Measurements from ENCODE around the gene ELOVL3.

ELOVL3 gene

GRCh38 chr10:102255404-102255803, 29.3 kb downstream of the ELOVL3 start:
- H3K4me1 ChIP-seq (ENCODE audit: low read length) = no peaks in the 10 kb centered on the region
- H3K36me3 ChIP-seq (replicated peaks; ENCODE audit: low read depth, low read length) = no peaks in the 10 kb centered on the region
- no peak overlapping the region for H3K27ac ChIP-seq (ENCODE audit: low read length)
- H3K9me3 ChIP-seq (ENCODE audit: insufficient read depth, low read length) = no peaks in the 10 kb centered on the region
- H3K4me3 ChIP-seq (ENCODE audit: low read length) = no peak overlapping the region
- no peaks in the 10 kb centered on the region for H3K27me3 ChIP-seq (ENCODE audit: low read depth, low read length)
- peaks cover 55% of the 10 kb centered on the region for H3K79me2 ChIP-seq (ENCODE audit: low read length)
- no peak overlapping the region for H2AFZ ChIP-seq (ENCODE audit: low read depth, low read length)
- peaks cover 2% of the 10 kb centered on the region; the same call in 1 of the 2 replicates for H4K20me1 ChIP-seq (ENCODE audit: insufficient read depth, low read length)
- TF ChIP-seq CTCF (IDR thresholded peaks at IDR 0.05; ENCODE audit: low read depth, low read length) (no peak), EZH2phosphoT487 (IDR thresholded peaks at IDR 0.05; ENCODE audit: low read depth) (no peak)
- no peak overlapping the region for H3K4me2 ChIP-seq (ENCODE audit: low read length)
- H3K9ac ChIP-seq (ENCODE audit: low read length) = no peak overlapping the region

- no peaks in the 10 kb centered on the region for H3K4me1 ChIP-seq (ENCODE audit: low read length)
- H3K79me2 ChIP-seq (ENCODE audit: low read length) = peaks cover 7% of the 10 kb centered on the region
- peaks cover 13% of the 10 kb centered on the region for H4K20me1 ChIP-seq (ENCODE audit: insufficient read depth, low read length)
- H3K9ac ChIP-seq (ENCODE audit: low read length) = no peak overlapping the region
- H3K9me3 ChIP-seq (ENCODE audit: insufficient read depth, low read length) = no peaks in the 10 kb centered on the region
- TF ChIP-seq EZH2phosphoT487 (IDR thresholded peaks at IDR 0.05; ENCODE audit: low read depth) (no peak), CTCF (IDR thresholded peaks at IDR 0.05; ENCODE audit: low read depth, low read length) (no peak)
- H2AFZ ChIP-seq (ENCODE audit: low read depth, low read length) = no peak overlapping the region
- peaks cover 9% of the 10 kb centered on the region for H3K36me3 ChIP-seq (replicated peaks; ENCODE audit: low read depth, low read length)
- no peaks in the 10 kb centered on the region for H3K27me3 ChIP-seq (ENCODE audit: low read depth, low read length)
- H3K27ac ChIP-seq (ENCODE audit: low read length) = no peak overlapping the region
- no peak overlapping the region for H3K4me3 ChIP-seq (ENCODE audit: low read length)
- no peak overlapping the region for H3K4me2 ChIP-seq (ENCODE audit: low read length)
Measured at GRCh38 chr10:102261196-102261595, 35.1 kb downstream of the ELOVL3 start.

GRCh38 chr10:102261842-102262241, 35.7 kb downstream of the ELOVL3 start:
- H3K79me2 ChIP-seq (ENCODE audit: low read length) = peaks cover 6% of the 10 kb centered on the region

GRCh38 chr10:102262744-102263370, 36.8 kb downstream of the ELOVL3 start:
- H3K4me2 ChIP-seq (ENCODE audit: low read length) = no peak overlapping the region
- H3K36me3 ChIP-seq (replicated peaks; ENCODE audit: low read depth, low read length) = peaks cover 9% of the 10 kb centered on the region
- H4K20me1 ChIP-seq (ENCODE audit: insufficient read depth, low read length) = peaks cover 13% of the 10 kb centered on the region
- no peaks in the 10 kb centered on the region for H3K4me1 ChIP-seq (ENCODE audit: low read length)
- no peaks in the 10 kb centered on the region; the same call in 1 of the 2 replicates for H3K79me2 ChIP-seq (ENCODE audit: low read length)
- H3K27me3 ChIP-seq (ENCODE audit: low read depth, low read length) = no peaks in the 10 kb centered on the region
- no peak overlapping the region for H3K9ac ChIP-seq (ENCODE audit: low read length)
- H3K4me3 ChIP-seq (ENCODE audit: low read length) = no peak overlapping the region
- TF ChIP-seq CTCF (IDR thresholded peaks at IDR 0.05; ENCODE audit: low read depth, low read length) = no peak
- no peak for TF ChIP-seq EZH2phosphoT487 (IDR thresholded peaks at IDR 0.05; ENCODE audit: low read depth)
- H3K9me3 ChIP-seq (ENCODE audit: insufficient read depth, low read length) = no peaks in the 10 kb centered on the region
- no peak overlapping the region for H2AFZ ChIP-seq (ENCODE audit: low read depth, low read length)
- no peak overlapping the region for H3K27ac ChIP-seq (ENCODE audit: low read length)

More at GRCh38 chr10:102261842-102262241, 35.7 kb downstream of the ELOVL3 start:
- Histone ChIP-seq H3K27ac (ENCODE audit: low read length) (no peak overlapping the region), H3K27me3 (ENCODE audit: low read depth, low read length) (no peaks in the 10 kb centered on the region), H3K9ac (ENCODE audit: low read length) (no peak overlapping the region), H3K4me2 (ENCODE audit: low read length) (no peak overlapping the region), H2AFZ (ENCODE audit: low read depth, low read length) (no peak overlapping the region), H3K4me1 (ENCODE audit: low read length) (no peaks in the 10 kb centered on the region), H3K36me3 (replicated peaks; ENCODE audit: low read depth, low read length) (peaks cover 9% of the 10 kb centered on the region), H4K20me1 (ENCODE audit: insufficient read depth, low read length) (peaks cover 13% of the 10 kb centered on the region), H3K4me3 (ENCODE audit: low read length) (no peak overlapping the region), H3K9me3 (ENCODE audit: insufficient read depth, low read length) (no peaks in the 10 kb centered on the region)
- TF ChIP-seq EZH2phosphoT487 (IDR thresholded peaks at IDR 0.05; ENCODE audit: low read depth) (no peak), CTCF (IDR thresholded peaks at IDR 0.05; ENCODE audit: low read depth, low read length) (no peak)

Measured in OCI-LY3 (cell line).